K562 (cell line): Measurements from ENCODE around the gene SLC25A28. TPM values are rescaled to one million over a fixed set of nuclear protein-coding genes. Genes with fewer than 3 reads are reported as not detected.

Experiments used
- ATAC-seq: fragments of 200-7000 bp; cut with Tn5 transposase; 3 replicates; pipeline ENCODE4 v1.9.1; 2020; ENCODE audit warnings: moderate library complexity
- BruUV-seq: library from RNA; stranded (reverse); fragments of 400-500 nt; replicated peaks from 2 replicates; lab custom pipeline; 2021; lab: Mats Ljungman, UMichigan
- CTCF ChIA-PET: fragments of 300-600 bp; formaldehyde crosslinking; extraction: SDS; loops from one replicate; lab custom pipeline; 2021; ENCODE audit warnings: low intra/inter-chr PET ratio; lab: Yijun Ruan, JAX
- POLR2A ChIA-PET: fragments of 300-600, 350-650 bp; sonication (Branson Sonifier 250); formaldehyde crosslinking; extraction: SDS; loops from one replicate; lab custom pipeline; 2021; ENCODE audit warnings: antibody characterized with exemption, inconsistent platforms; lab: Yijun Ruan, JAX
- DNase-seq, 4 experiments: peaks; one replicate each; pipeline versions ENCODE4 v3.0.0 to v3.0.0-alpha.2; 2011 to 2018; ENCODE audit warnings: low spot score in 3 of 4, mixed read lengths in 3 of 4; ENCODE audit errors: extremely low read depth in 1 of 4
- FAIRE-seq: peaks from 2 replicates; lab custom pipeline; 2011; peaks lifted over from hg19 to GRCh38; lab: Jason Lieb, UNC
- H2AFZ ChIP-seq: 2 replicates; pipeline ENCODE4 v1.6.0; 2011; ENCODE audit warnings: low read depth, low read length, control low read depth, inconsistent platforms
- H3K27ac ChIP-seq: fragments of 200-600 bp; 3 replicates; pipeline ENCODE4 v1.8.0; 2011; ENCODE audit warnings: low read depth, mild to moderate bottlenecking, control low read depth, inconsistent platforms, low read length, moderate library complexity, mixed read lengths; ENCODE audit errors: extremely low read depth
- H3K27me3 ChIP-seq, 2 experiments: fragments of 300-600 bp in 1 of 2; 2 replicates in 1 of 2; 3 replicates in 1 of 2; pipeline versions ENCODE4 v1.6.0 to v1.8.0; 2011; ENCODE audit warnings: inconsistent platforms in 2 of 2, low read length in 2 of 2, mild to moderate bottlenecking in 1 of 2, mixed read lengths in 1 of 2, moderate library complexity in 1 of 2; ENCODE audit not compliant: control insufficient read depth in 2 of 2, insufficient read depth in 2 of 2
- H3K36me3 ChIP-seq: fragments of 300-600 bp; 3 replicates; pipeline ENCODE4 v1.8.0; 2011; ENCODE audit warnings: mild to moderate bottlenecking, low read length, inconsistent platforms; ENCODE audit not compliant: control insufficient read depth, insufficient read depth
- H3K4me1 ChIP-seq, 2 experiments: fragments of 200-600 bp in 1 of 2; replicated peaks in 1 of 2; 2 replicates in 1 of 2; 3 replicates in 1 of 2; pipeline versions ENCODE4 v1.5.1 to v1.8.0; 2011; ENCODE audit warnings: inconsistent platforms in 2 of 2, low read length in 2 of 2, mild to moderate bottlenecking in 1 of 2, mixed read lengths in 1 of 2, moderate library complexity in 1 of 2; ENCODE audit not compliant: control insufficient read depth in 2 of 2, insufficient read depth in 2 of 2
- H3K4me2 ChIP-seq: 2 replicates; pipeline ENCODE4 v1.6.1; 2011; ENCODE audit warnings: low read length, control low read depth, inconsistent platforms, mixed read lengths; ENCODE audit not compliant: insufficient read depth
- H3K4me3 ChIP-seq: fragments of 200-600 bp; sonication (generic), shearing (Covaris generic); 2 replicates; pipeline ENCODE4 v1.5.1; 2016; ENCODE audit warnings: control low read depth, inconsistent platforms
- H3K79me2 ChIP-seq: fragments of 200-600 bp; 3 replicates; pipeline ENCODE4 v1.8.0; 2011; ENCODE audit warnings: low read length, inconsistent platforms; ENCODE audit not compliant: control insufficient read depth, insufficient read depth
- H3K9ac ChIP-seq, 2 experiments: 2 replicates each; pipeline versions ENCODE4 v1.6.0 to v1.6.1; 2011; ENCODE audit warnings: low read depth in 2 of 2, low read length in 2 of 2, control low read depth in 1 of 2, inconsistent platforms in 1 of 2, mild to moderate bottlenecking in 1 of 2, mixed read lengths in 1 of 2; ENCODE audit not compliant: insufficient read depth in 1 of 2
- H3K9me1 ChIP-seq: one replicate; pipeline ENCODE4 v1.6.0; 2011; ENCODE audit warnings: inconsistent platforms, mild to moderate bottlenecking, low read length, moderate library complexity; ENCODE audit not compliant: control insufficient read depth, insufficient read depth
- H3K9me3 ChIP-seq: replicated peaks from 2 replicates; pipeline ENCODE4 v1.5.1; 2011; ENCODE audit warnings: low read depth, low read length, inconsistent platforms; ENCODE audit not compliant: control insufficient read depth, insufficient read depth
- H4K20me1 ChIP-seq: replicated peaks from 2 replicates; pipeline ENCODE4 v1.6.1; 2011; ENCODE audit warnings: low read length, inconsistent platforms, mixed read lengths; ENCODE audit not compliant: control insufficient read depth, insufficient read depth
- DMBX1 ChIP-seq: fragments of 250-450 bp; sonication (Bioruptor Pico); IDR thresholded peaks from 2 replicates; pipeline ENCODE4 v1.8.0; 2022; ENCODE audit warnings: inconsistent platforms, mild to moderate bottlenecking, moderate library complexity, borderline replicate concordance
- ERF ChIP-seq: fragments of 450-650 bp; formaldehyde crosslinking; IDR thresholded peaks from 2 replicates; pipeline ENCODE4 v1.4.0; 2020; ENCODE audit warnings: mild to moderate bottlenecking, mixed read lengths
- FOSL1 ChIP-seq: fragments of 200-800 bp; sonication (Bioruptor generic); conservative IDR thresholded peaks from 2 replicates; pipeline ENCODE4 v1.6.1; 2016; ENCODE audit warnings: missing genetic modification characterization, missing compliant biosample characterization
- FOXJ2 ChIP-seq: fragments of 200-800 bp; sonication (Bioruptor generic); IDR thresholded peaks from 2 replicates; pipeline ENCODE4 v1.6.1; 2016; ENCODE audit warnings: missing genetic modification characterization, missing compliant biosample characterization
- HIVEP1 ChIP-seq: fragments of 250-450 bp; sonication (Bioruptor Pico); IDR thresholded peaks from 2 replicates; pipeline ENCODE4 v1.4.0; 2020; ENCODE audit warnings: mild to moderate bottlenecking
- HMBOX1 ChIP-seq: sonication (generic); IDR thresholded peaks from 2 replicates; pipeline ENCODE4 v1.6.1; 2016
- KAT7 ChIP-seq: sonication (generic); formaldehyde crosslinking; IDR thresholded peaks from 2 replicates; pipeline ENCODE4 v1.8.0; 2022; ENCODE audit warnings: missing genetic modification reagents, mild to moderate bottlenecking, borderline replicate concordance
- MEIS2 ChIP-seq: fragments of 450-650 bp; IDR thresholded peaks from 2 replicates; pipeline ENCODE4 v1.6.1; 2014; ENCODE audit warnings: mild to moderate bottlenecking; ENCODE audit not compliant: partially characterized antibody
- MTA2 ChIP-seq: fragments of 450-650 bp; IDR thresholded peaks from 2 replicates; pipeline ENCODE4 v1.6.1; 2016; ENCODE audit warnings: low read depth
- MYNN ChIP-seq, 2 experiments: sonication (generic); formaldehyde crosslinking in 1 of 2; IDR thresholded peaks; 2 replicates each; pipeline versions ENCODE4 v1.5.0 to v1.6.1; 2016 to 2020; ENCODE audit warnings: antibody characterized with exemption in 1 of 2, missing genetic modification reagents in 1 of 2
- NONO ChIP-seq, 2 experiments: fragments of 200-400 bp in 1 of 2; fragments of 450-650 bp in 1 of 2; formaldehyde crosslinking in 1 of 2; IDR thresholded peaks; 2 replicates each; pipeline ENCODE4 v1.6.1; 2017; ENCODE audit warnings: low read depth in 2 of 2, mild to moderate bottlenecking in 2 of 2, moderate library complexity in 2 of 2, low read length in 1 of 2
- POLR2G ChIP-seq: fragments of 200-400 bp; formaldehyde crosslinking; IDR thresholded peaks from 2 replicates; pipeline ENCODE4 v1.6.1; 2017; ENCODE audit warnings: low read depth, mild to moderate bottlenecking, antibody characterized with exemption, low read length, moderate library complexity
- RBFOX2 ChIP-seq: fragments of 200-400 bp; formaldehyde crosslinking; IDR thresholded peaks from 2 replicates; pipeline ENCODE4 v1.6.1; 2017; ENCODE audit warnings: low read depth, mild to moderate bottlenecking, low read length, moderate library complexity
- SMAD2 ChIP-seq: fragments of 150-350 bp; IDR thresholded peaks from 2 replicates; pipeline ENCODE4 v1.6.1; 2014; ENCODE audit warnings: low read depth, mild to moderate bottlenecking, low read length
- SMARCA4 ChIP-seq: fragments of 450-650 bp; IDR thresholded peaks from 2 replicates; pipeline ENCODE4 v1.6.1; 2016
- SOX6 ChIP-seq: fragments of 450-650 bp; IDR thresholded peaks from 2 replicates; pipeline ENCODE4 v1.6.1; 2014; ENCODE audit warnings: mild to moderate bottlenecking
- SRSF7 ChIP-seq: fragments of 200-400 bp; formaldehyde crosslinking; optimal IDR thresholded peaks from 2 replicates; pipeline ENCODE3; 2017; ENCODE audit warnings: mild to moderate bottlenecking, low read depth, low read length
- STAT5A ChIP-seq: IDR thresholded peaks from 2 replicates; pipeline ENCODE4 v1.6.1; 2012; ENCODE audit warnings: low read length, inconsistent platforms, borderline replicate concordance
- U2AF1 ChIP-seq: fragments of 200-400 bp; formaldehyde crosslinking; optimal IDR thresholded peaks from 2 replicates; pipeline ENCODE3; 2017; ENCODE audit warnings: mild to moderate bottlenecking, low read depth, low read length, moderate library complexity
- WHSC1 ChIP-seq: IDR thresholded peaks from one replicate; pipeline ENCODE4 v1.6.1; 2012; ENCODE audit warnings: low read length, control low read depth, inconsistent platforms
- ZNF175 ChIP-seq: fragments of 200-800 bp; sonication (Bioruptor generic); IDR thresholded peaks from 2 replicates; pipeline ENCODE4 v1.6.1; 2016; ENCODE audit warnings: low read depth, mild to moderate bottlenecking, missing genetic modification characterization, missing compliant biosample characterization
- ZNF77 ChIP-seq: fragments of 250-450 bp; sonication (Bioruptor Pico); IDR thresholded peaks from 2 replicates; pipeline ENCODE4 v1.5.0; 2020
- WGBS: fragments of 100-300 bp; shearing (Covaris generic); methylation state at CpG from one replicate; pipeline ENCODE4 v1.1.6; 2016; ENCODE audit warnings: low coverage, mixed read lengths; ENCODE audit not compliant: insufficient coverage; ENCODE audit errors: missing lambda C conversion rate; 5-methylcytosine and 5-hydroxymethylcytosine counted together
- in situ Hi-C: fragments of 300-500 bp; cut with MboI; formaldehyde crosslinking; loops from 4 replicates; pipeline ENCODE4 v1.15.0; 2018; ENCODE audit warnings: inconsistent platforms, mixed read lengths
- intact Hi-C: fragments of 100-400 bp; cut with micrococcal nuclease; formaldehyde crosslinking; loops from 2 replicates; pipeline ENCODE4 v1.14.2; 2022
- polyA plus RNA-seq, 8 experiments: library from polyadenylated mRNA; depleted of rRNA in 4 of 8; stranded (reverse) in 5 of 8; unstranded in 3 of 8; fragments of >200 nt; fragmentation: Nextera tagmentation in 2 of 8; fragmentation: Illumina TruSeq in 1 of 8; extraction: Ambion mirVana in 2 of 8; extraction: Trizol in 1 of 8; gene quantifications; 2 replicates each; pipeline versions ENCODE4 v1.2.1 to v1.2.3, GENCODE V29; 2011 to 2014; ENCODE audit warnings: inconsistent platforms in 1 of 8, missing spikeins in 1 of 8
- total RNA-seq, 7 experiments: library from RNA; depleted of rRNA in 6 of 7; stranded (reverse); fragments of >200 nt in 6 of 7; fragmentation: Illumina TruSeq in 2 of 7; extraction: Trizol in 2 of 7; gene quantifications; 2 replicates each; pipeline versions ENCODE4 v1.2.1 to v1.2.3, GENCODE V29; 2011 to 2021; ENCODE audit warnings: low replicate concordance in 1 of 7
- TF ChIP-seq, protein P1 (sequence below): fragments of 200-800 bp; sonication (Bioruptor generic); IDR thresholded peaks from 2 replicates; pipeline ENCODE4 v1.6.1; 2017; ENCODE audit warnings: missing genetic modification characterization, missing compliant biosample characterization

SLC25A28 gene
- total and polyA plus RNA-seq, 9 of the 15 experiments (the other 6 are each of a cell fraction or from before 2014, with no cell fraction given): 6.2 to 32.3 (median 18.8) TPM

- no TSS peak for BruUV-seq
- Histone ChIP-seq H2AFZ (no peak overlapping the region), H3K4me1 (peaks cover 0 to 9% of the 10 kb centered on the region in 2 experiments; a peak in 3 of 5 replicates), H3K79me2 (no peaks in the 10 kb centered on the region), H3K27ac (peak overlapping the region; percentile 54; the same call in 2 of the 3 replicates), H3K36me3 (0 out of 3 replicates have a peak, but pooled peaks cover 9% of the 10 kb centered on the region), H3K27me3 (no peaks in the 10 kb centered on the region), H3K9me3 (no peaks in the 10 kb centered on the region), H3K4me3 (no peak overlapping the region), H4K20me1 (no peaks in the 10 kb centered on the region), H3K9ac (no peak overlapping the region), H3K9me1 (no peaks in the 10 kb centered on the region), H3K4me2 (peak overlapping the region; percentile 22; the same call in 1 of the 2 replicates)
- POLR2A ChIA-PET: interaction anchor here (1.3 kb wide), 2 partner anchors 8 to 10 kb away, joined by 3 to 4 read pairs; partner anchors contain the start of gene ENTPD7
- CTCF ChIA-PET: no interaction called here
- peak; percentile 74 for FAIRE-seq
- WGBS: 13% methylated on average over 4 of the region's 4 CpGs
- DNase-seq: peak; percentile 14 to 54 (median 30)
- peak; percentile 86 for ATAC-seq
- intact Hi-C loops (no loop called here), in situ Hi-C loops (no loop called here)
- TF ChIP-seq DMBX1 (CRISPR knock-in tag): no peak
- TF ChIP-seq SRSF7: no peak
- peak; percentile 24; the same call in 1 of the 2 replicates for TF ChIP-seq STAT5A
- TF ChIP-seq SMAD2: no peak
- TF ChIP-seq NONO (IDR thresholded peaks at IDR 0.05; ENCODE audit: low read depth in 2 of 2, low read length in 1 of 2): no peak
- no peak for TF ChIP-seq MYNN (IDR thresholded peaks at IDR 0.05)
- no peak for TF ChIP-seq MYNN (CRISPR knock-in tag; IDR thresholded peaks at IDR 0.05)
- TF ChIP-seq, protein P1, sequence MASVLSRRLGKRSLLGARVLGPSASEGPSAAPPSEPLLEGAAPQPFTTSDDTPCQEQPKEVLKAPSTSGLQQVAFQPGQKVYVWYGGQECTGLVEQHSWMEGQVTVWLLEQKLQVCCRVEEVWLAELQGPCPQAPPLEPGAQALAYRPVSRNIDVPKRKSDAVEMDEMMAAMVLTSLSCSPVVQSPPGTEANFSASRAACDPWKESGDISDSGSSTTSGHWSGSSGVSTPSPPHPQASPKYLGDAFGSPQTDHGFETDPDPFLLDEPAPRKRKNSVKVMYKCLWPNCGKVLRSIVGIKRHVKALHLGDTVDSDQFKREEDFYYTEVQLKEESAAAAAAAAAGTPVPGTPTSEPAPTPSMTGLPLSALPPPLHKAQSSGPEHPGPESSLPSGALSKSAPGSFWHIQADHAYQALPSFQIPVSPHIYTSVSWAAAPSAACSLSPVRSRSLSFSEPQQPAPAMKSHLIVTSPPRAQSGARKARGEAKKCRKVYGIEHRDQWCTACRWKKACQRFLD (CRISPR knock-in tag): no peak
- no peak for TF ChIP-seq ERF (CRISPR knock-in tag)
- no peak for TF ChIP-seq POLR2G
- TF ChIP-seq MTA2: peak; percentile 35; the same call in 1 of the 2 replicates
- TF ChIP-seq HMBOX1: peak; percentile 88
- TF ChIP-seq MEIS2: peak; percentile 83
- no peak for TF ChIP-seq HIVEP1 (CRISPR knock-in tag)
- TF ChIP-seq RBFOX2: no peak
- peak; percentile 77 for TF ChIP-seq SMARCA4
- no peak for TF ChIP-seq U2AF1
- peak; percentile 63 for TF ChIP-seq SOX6
- no peak for TF ChIP-seq ZNF77 (CRISPR knock-in tag)
- no peak for TF ChIP-seq ZNF175
- peak; percentile 91 for TF ChIP-seq FOSL1 (tag)
- TF ChIP-seq KAT7: no peak
- no peak for TF ChIP-seq FOXJ2 (tag)
- no peak for TF ChIP-seq WHSC1
These were observed 47.0 kb upstream of the SLC25A28 start for GRCh38 chr10:99667108-99667751.
